Epithelial cell of esophagus (primary cell): ENCODE data around the gene NGFR.

Experiments used
- DNase-seq: peaks from one replicate; pipeline ENCODE4 v3.0.0; 2010; ENCODE audit warnings: low read depth
- H3K4me3 ChIP-seq: 2 replicates; pipeline ENCODE4 v1.5.1; 2011; ENCODE audit warnings: mild to moderate bottlenecking, low read length, control low read depth
- TF ChIP-seq, protein P1 (sequence below): IDR thresholded peaks from 2 replicates; pipeline ENCODE4 v1.5.1; 2011; ENCODE audit warnings: low read depth, mild to moderate bottlenecking, low read length, control low read depth, inconsistent platforms; ENCODE audit not compliant: insufficient read depth; ENCODE audit errors: missing control alignments

The NGFR gene

DNA sequence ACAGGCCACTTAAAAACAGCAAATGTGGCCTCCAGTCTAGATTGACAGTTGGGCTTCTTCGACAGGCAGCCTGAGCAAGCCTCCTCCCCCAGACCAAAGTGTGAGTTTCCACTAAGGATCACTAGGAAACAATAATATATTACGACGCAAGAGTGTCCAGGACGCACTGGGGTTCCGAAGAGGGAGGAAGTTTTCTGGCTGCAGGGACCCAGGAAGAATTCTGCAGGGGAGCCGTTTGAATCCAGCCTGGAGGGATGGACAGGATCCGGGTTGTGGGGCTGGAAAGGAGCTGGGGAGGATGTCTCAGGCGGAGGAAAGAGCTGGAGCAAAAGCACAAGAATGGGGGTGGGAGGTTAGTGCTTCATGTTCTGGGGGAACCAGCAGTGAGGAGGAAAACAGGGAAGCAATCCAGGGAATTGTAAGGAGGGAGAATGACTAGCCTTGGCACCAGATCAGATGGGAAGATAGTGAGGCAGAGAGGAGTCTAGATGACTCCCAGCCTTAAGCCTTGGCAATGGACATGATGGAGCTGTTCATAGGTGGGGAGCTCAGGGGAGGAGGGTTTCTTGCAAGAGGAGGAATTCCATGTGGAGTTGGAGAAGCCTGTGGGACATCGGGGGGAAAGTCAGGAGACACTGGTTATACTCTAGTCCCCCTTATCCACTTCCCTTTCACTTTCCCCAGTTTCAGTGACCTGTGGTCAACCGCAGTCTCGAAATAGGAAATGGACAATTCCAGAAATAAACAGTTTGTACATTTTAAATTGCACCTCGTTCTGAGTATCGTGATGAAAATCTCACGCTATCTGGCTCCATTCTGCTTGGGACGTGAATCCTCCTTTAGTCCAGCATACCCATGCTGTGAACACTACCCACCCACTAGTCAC lies 26.6 kb downstream of the NGFR start:
- H3K4me3 ChIP-seq, result no peak overlapping the region
- TF ChIP-seq, protein P1, sequence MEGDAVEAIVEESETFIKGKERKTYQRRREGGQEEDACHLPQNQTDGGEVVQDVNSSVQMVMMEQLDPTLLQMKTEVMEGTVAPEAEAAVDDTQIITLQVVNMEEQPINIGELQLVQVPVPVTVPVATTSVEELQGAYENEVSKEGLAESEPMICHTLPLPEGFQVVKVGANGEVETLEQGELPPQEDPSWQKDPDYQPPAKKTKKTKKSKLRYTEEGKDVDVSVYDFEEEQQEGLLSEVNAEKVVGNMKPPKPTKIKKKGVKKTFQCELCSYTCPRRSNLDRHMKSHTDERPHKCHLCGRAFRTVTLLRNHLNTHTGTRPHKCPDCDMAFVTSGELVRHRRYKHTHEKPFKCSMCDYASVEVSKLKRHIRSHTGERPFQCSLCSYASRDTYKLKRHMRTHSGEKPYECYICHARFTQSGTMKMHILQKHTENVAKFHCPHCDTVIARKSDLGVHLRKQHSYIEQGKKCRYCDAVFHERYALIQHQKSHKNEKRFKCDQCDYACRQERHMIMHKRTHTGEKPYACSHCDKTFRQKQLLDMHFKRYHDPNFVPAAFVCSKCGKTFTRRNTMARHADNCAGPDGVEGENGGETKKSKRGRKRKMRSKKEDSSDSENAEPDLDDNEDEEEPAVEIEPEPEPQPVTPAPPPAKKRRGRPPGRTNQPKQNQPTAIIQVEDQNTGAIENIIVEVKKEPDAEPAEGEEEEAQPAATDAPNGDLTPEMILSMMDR, result no peak
- no peak for DNase-seq

DNA sequence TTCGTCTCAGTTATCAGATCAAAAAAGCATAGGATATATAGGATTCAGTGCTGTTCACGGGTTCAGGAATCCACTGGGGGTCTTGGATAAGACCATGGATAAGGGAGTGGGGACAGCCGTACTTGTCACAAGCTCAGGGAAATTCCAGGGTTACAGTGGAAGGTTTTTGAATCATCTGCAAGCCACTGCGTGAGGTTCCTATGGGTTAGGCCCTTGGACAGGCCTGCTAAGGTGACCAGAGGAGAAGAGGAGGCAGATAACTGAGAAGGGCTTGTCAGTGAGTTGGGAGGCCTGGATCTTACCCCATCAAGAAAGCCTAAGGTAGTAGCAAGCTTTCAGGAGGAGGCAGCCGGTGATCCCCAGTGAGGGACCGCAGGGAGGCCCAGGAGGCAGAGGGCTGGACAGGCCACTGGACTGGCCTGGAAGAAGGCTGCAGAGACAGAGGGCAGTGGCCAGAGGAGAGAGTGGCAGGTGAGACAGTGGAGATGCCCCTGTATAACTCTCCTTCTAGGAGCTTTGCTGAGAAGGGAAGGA lies 27.3 kb downstream of the NGFR start:
- DNase-seq, result no peak
- TF ChIP-seq, protein P1, result no peak

DNA sequence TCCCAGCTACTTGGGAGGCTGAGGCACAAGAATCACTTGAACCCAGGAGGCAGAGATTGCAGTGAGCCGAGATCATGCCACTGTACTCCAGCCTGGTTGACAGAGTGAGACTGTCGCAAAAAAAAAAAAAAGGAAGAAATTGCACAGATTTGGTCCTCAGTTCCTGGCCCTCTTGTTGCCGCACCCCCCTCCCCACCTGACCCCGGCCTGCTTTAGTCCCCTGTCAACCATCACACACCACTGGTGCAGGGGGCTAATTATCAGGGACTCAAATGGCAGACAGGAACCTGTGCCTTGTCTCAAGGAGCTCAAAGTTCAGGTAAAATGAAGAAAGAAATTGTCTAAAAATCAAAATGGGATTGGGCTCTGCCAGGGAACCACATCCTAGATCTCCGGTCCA lies 28.1 kb downstream of the NGFR start:
- TF ChIP-seq, protein P1, result no peak
- DNase-seq, result no peak
- no peak overlapping the region for H3K4me3 ChIP-seq

More for the DNA sequence above, 27.3 kb downstream of the NGFR start:
- no peak overlapping the region for H3K4me3 ChIP-seq

DNA sequence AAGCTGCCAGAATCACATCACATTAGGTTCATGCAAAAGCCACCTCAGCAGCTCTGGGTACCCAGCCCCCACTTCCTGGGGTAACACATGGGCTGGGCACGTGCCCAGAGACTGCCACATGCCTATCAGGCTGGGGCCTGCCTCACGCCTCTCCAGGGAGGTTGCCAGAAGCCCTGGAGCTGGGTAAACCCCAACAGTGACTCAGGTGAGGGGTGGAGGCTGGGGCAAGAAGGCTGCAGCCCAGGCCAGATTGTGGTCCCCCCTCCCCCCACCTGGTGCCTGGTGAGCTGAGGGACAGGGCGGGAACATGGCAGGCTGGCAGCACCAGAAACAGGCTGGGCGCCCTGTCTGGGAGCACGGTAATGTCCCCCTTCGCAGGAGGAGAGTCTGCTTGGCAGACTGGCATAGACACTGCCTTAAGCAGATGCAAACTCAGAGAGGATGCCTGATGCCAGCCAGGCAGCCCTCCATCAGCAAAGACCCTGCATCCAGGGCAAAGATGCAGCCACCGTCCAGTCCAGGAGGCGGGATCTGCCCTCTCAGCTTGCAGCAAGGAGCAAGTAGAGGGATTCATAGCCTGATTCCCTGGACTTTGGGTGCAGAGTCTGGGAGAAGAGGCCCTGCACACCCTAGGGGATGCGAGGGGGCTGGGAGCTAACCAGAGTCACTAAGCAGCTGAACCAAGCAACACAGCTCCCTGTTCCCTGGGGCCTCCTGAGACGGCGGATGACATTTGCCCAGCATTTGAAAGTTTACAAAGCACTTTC lies 28.8 kb downstream of the NGFR start:
- H3K4me3 ChIP-seq, result no peak overlapping the region
- TF ChIP-seq, protein P1, result no peak
- DNase-seq, result peak; percentile 96

DNA sequence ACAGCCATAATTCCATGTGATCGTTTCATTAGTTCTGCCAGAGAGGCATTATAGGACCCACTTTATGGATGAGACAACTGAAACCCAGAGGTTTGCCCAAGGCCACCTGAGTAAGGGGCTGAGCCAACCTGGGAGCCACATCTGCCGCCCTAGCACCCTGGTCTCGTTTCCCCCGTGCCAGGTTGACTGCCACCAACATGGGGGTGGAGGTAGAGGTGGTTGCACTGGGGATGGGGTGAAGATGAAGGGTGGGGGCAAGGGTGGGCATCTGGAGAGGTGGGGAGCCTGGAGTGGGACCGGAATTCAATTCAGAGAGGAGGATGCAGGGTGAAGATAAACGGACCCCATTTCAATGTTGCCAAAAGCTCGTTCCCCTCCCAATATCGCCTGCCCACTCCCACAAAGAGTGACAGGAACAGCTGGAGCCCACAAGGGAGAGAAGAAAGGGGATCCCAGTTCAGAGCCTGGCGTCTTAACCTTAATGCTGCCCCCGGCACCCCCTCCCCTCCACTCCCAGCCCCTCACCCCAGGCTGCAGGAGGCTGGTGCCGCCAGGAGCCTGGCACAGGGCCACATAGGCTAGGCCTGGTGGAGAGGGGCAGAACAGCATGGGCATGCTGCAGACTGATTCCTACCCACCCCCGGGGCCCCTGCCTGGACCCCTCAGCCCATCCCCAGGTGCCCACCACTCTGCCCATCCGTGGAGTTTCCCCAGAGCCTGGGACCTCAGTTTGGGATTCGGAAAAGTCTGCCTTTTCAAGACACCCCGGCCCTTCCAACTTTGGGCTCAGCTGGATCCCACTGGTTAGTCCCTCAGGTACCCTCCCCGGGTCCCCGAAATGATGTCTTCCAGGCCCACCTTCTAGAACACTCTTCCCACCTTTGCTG lies 29.6 kb downstream of the NGFR start:
- no peak overlapping the region for H3K4me3 ChIP-seq
- TF ChIP-seq, protein P1, result no peak
- DNase-seq, result no peak

DNA sequence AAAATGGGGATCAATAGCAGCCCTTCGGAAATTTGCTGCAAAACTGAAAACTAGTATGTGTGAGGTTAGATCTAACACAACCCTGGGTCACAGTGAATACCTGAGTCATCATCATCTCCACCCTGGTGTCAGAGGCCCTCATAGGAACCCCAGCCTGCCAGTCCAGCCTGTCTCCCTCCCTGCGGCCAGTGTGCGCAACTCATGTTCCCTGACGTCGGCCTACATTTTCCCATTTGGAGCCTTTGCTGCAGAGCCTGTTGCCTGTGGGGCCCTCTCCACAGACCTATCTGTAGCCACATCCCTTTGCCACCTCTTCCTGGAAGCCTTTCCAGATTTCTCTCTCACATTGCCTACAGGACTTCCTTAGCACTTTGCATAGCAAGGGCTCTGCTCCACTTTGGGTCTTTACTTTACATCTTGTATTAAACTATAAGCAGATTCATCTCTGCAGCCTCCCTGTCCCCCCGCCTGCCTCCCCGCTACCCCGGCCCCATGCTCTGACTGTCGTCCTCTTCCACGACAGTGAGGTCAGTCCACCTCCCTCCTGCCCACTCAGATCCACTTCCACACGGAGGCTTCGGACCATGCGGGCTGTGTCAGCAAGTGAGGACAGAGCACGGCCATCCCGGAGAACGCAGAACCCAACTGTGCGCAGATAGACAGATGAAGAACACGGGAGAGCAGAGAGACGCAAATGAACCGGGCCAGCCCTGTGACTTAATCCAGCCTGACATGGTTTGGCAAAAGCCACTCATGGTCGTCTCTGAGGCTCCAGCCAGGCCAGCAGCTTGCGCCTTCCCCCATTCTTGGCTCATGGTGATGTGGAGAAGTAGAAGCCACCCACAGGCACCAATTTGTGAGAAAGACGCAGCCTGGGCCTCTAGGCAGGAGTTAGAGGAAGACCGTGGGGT lies 31.0 kb downstream of the NGFR start:
- DNase-seq, result no peak
- TF ChIP-seq, protein P1, result no peak
- no peak overlapping the region for H3K4me3 ChIP-seq
